Astrocyte of the spinal cord (primary cell): ENCODE measurements around the gene PRIM2.
A peak's percentile ranks its signal among the peaks of the same experiment; 100 is the strongest.
"Not testable (repeated sequence)": the region's sequence is repeated elsewhere in the genome, so short reads cannot be mapped to it uniquely, and the experiment has no call there.

Source experiments
- DNase-seq: peaks from one replicate; pipeline ENCODE4 v3.0.0; 2011; ENCODE audit warnings: low read depth, low spot score
- H3K4me3 ChIP-seq: 2 replicates; pipeline ENCODE4 v1.5.1; 2011; ENCODE audit warnings: low read depth, mild to moderate bottlenecking, low read length, moderate library complexity
- in situ Hi-C: cut with HindIII; loops from 2 replicates; pipeline ENCODE4 v1.10.0; 2017; ENCODE audit warnings: low sequenced_read_pairs
- TF ChIP-seq, protein P1 (sequence below): IDR thresholded peaks from 2 replicates; pipeline ENCODE4 v1.5.1; 2012; ENCODE audit warnings: low read depth, mild to moderate bottlenecking, low read length, inconsistent platforms

PRIM2 gene

DNA sequence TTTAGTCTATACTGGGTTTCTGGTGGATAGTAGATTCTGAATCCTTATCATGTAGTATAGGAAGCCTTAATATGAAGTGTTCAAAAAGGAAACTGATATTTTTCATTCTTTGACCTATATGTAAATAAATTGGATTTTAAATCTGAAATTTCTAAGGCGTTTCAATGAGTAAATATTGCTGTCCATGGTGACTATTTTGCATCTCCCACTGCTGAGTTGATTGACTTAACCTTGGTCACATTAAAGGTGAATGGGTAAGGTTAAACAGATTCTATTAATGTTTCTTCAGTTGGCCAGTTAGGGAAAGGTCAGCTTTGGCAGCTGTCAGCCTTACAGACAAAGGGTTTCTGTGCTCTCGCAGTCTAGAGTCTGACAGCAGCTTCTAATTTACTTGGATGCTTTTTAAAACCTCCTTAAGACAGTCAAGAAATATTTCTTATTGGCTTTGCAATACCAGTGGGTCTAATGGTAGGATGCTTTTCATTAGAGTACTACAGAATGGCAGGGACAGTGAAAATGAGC, 24.8 kb downstream of the PRIM2 start:
- TF ChIP-seq, protein P1, sequence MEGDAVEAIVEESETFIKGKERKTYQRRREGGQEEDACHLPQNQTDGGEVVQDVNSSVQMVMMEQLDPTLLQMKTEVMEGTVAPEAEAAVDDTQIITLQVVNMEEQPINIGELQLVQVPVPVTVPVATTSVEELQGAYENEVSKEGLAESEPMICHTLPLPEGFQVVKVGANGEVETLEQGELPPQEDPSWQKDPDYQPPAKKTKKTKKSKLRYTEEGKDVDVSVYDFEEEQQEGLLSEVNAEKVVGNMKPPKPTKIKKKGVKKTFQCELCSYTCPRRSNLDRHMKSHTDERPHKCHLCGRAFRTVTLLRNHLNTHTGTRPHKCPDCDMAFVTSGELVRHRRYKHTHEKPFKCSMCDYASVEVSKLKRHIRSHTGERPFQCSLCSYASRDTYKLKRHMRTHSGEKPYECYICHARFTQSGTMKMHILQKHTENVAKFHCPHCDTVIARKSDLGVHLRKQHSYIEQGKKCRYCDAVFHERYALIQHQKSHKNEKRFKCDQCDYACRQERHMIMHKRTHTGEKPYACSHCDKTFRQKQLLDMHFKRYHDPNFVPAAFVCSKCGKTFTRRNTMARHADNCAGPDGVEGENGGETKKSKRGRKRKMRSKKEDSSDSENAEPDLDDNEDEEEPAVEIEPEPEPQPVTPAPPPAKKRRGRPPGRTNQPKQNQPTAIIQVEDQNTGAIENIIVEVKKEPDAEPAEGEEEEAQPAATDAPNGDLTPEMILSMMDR, result no peak
- no peak for DNase-seq
- in situ Hi-C loops, result no loop called here
- no peak overlapping the region for H3K4me3 ChIP-seq

DNA sequence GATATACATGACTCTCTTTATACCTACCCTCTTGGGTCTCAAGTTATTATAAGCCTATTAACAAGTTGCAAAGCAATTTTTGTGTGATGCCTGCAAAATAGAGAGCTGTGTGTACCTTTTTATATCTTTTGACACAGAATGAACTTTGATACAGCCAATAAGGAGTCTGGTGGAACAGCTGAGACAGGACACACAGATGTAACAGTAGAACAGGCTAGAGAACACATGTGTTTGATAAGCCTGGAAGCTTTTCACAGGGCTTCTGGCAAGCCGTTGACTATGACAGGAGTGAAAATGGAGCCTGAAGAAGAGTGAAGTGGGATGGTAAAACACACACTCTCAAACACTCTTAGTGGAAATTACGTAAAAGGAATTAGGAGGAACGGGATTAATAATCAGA, 25.9 kb downstream of the PRIM2 start:
- DNase-seq, in situ Hi-C loops, H3K4me3 ChIP-seq: not testable (repeated sequence)

DNA sequence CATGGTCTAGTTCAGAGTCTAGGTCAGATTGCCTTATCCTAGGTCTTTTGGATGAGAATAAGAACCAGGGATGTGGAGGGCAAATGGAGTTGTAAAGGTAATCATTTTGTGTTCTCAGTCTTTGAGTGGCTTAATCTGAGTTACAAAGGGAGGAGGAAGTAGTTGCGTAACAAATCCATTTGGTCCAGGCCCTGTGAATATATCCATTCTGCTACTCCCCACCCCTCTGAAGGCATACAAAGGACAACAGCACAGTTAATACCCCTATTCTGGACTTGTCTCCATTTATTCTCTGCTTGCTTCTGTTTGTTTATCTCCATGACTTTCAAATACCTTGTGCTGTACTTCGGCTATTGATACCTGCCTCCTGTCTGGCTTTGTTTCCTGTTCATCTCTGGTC, 29.3 kb downstream of the PRIM2 start:
- in situ Hi-C loops, H3K4me3 ChIP-seq, DNase-seq: not testable (repeated sequence)

DNA sequence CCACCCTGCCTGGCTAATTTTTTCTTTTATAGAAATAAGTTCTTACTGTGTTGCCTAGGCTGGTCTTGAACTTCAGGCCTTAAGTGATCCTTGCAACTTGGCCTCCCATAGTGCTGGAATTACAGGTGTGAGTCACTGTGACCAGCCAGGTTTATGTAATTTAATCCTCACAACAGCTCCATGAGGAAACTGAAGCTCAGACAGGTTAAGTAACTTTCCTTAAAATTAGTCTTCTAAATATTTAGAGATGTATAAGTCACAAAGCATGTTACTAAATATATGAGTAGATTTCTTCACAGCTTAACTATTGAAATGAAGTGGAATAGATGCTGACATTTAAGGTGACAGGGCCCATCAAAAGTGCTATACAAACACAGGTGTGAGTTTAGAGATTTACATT, 30.2 kb downstream of the PRIM2 start:
- DNase-seq, H3K4me3 ChIP-seq, in situ Hi-C loops: not testable (repeated sequence)

DNA sequence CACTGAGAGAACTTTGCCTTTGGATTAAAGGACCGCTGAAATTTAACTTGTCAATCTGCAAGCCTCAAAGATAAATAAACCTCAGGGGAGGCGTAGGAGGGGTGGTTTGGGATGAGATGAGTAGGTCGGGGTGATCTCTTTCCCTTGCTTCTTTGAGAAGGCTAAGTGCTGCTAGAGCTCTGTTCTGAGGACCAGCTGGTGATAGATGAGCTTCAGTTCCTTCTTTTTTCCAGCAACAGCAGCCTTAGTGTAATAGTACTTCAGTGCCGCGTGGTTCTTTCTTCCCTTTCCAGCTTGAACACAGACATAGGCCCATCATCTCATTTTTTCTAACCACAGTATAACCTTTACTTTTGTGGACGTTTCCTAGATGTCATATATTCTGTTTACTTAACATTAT, 33.0 kb downstream of the PRIM2 start:
- DNase-seq, H3K4me3 ChIP-seq, in situ Hi-C loops: not testable (repeated sequence)

DNA sequence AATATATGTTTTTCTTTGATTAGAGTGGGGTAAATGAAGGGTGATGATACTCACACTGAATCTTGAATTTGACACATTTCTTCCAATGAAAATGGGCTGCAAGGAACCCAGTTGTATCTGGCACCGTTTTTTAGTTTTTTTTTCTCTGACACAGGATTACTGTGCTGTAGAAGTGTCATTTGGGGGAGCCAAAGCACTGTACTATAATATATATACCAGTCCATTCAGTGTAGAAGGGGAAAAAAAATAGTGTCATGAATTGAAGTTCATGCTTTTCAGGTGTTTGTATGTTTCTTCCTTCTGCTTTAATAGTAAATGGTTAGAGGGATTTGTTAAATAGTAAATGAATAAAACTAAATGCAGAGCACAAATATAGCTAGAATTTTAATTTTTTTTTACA, 35.2 kb downstream of the PRIM2 start:
- H3K4me3 ChIP-seq, DNase-seq, in situ Hi-C loops: not testable (repeated sequence)
- TF ChIP-seq, protein P1, result peak; percentile 15

DNA sequence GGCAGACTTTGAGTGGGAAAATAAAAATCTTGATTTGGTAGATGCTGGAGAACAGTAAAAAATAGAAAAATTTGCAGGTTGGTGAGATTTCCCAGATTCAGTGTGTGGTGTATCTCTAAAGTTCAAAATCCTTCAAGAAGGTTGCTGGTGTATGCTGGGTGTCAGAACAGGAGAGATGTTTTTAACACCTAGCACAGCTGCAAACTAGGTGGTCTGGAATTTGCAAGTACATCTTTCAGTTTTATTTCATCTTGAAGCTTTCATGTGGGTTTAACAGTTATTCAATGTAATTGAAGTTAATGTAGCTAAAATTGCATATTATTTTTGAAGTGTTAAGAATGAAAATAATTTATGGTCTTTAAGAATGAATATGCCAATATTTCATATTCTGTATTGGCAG, 40.9 kb downstream of the PRIM2 start:
- DNase-seq, in situ Hi-C loops, H3K4me3 ChIP-seq: not testable (repeated sequence)

DNA sequence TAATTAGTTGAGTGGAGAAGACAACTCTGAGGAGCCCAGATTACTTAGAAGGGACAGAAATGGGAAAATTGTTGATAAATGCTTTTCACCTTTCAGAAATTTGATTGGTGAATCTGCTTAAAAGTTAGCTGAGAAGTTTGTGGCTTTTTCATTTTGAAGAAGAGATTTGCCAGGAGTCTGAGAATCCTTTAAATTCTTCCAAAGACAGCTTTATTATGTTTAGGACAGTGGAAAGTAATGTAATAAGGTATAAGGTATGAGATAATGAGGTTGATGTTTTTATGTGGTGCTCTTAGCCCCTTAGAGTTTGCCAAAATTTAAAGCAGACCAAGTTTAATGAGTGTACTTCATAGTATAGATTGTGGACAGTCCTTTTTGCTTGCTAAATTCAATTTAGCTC, 42.3 kb downstream of the PRIM2 start:
- in situ Hi-C loops, DNase-seq, H3K4me3 ChIP-seq: not testable (repeated sequence)

DNA sequence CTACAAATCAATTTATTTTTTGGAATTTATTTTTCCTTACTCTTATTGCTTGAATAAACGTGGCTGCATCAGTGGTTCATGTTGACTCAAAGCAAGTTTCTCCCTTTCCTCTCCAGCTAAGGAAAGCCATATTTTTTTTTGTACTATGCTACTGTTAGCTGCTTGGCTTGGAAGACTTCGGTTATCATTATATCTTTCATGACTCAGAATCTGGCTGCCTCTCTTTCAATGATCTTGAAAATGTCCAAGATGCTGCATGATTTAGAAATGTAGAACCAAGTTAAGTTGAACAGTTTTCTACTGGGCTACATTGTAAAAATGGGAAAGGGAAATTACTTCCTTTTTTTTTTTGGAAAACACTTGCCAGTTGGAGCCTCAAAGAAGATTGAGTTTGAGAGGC, 44.9 kb downstream of the PRIM2 start:
- H3K4me3 ChIP-seq, in situ Hi-C loops: not testable (repeated sequence)
- DNase-seq, result peak; percentile 17

DNA sequence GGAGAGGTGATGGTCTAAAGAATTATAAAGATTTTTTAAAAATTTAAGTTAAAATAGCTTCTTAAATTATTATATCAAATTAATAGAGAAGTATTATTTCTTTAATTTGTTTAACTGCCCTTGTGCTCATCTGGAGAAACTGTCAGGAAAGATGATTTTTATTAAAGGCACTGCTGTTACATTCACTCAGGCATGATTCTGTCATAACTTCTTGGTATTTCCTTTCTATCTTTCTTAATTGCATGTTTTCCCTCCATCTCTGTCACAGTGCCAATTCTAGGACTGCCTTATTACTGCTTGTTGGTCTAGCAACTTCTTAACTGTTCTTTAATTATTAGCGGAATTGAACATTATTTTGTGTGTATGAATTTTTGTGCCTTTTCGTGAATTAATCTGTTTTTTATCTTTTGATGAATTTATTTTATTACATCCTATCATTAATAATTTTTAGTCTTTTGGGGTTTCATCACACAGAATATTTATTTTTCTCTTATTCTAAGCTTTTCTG, 47.7 kb downstream of the PRIM2 start:
- in situ Hi-C loops, DNase-seq, H3K4me3 ChIP-seq: not testable (repeated sequence)

DNA sequence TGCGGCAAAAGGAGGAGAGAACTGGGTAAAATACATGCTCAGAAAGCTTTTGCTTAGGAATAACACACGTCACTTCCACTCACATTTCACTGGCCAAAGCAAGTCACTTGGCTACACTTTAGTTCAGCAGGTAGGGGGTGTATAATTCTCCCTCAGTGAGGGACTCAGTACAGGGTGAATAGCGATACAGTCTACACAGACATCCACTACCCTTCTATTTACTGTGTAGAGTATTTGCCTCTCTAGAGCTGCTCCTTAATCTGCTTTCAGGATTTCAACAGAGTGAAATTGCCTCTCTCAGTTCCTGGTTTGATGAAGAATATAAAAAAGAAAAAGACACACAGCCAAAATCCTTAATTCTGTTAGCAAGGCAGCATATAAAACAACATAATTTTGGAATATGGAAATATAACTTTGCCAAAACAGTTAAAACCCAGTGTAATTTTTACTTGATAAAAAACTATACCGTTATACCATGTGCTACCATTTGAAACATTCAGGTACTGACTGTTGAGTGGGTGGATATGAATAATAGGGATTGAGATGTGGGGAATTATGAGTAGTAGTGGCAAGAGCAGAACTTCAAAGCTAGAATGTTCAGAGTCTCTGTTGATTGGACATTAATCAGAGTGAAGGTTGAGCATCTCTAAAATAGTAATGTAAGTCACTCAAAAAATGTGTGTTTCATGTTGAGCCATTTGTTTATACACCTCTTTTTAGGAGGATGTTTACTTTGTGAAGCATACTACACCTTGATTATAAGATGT, 51.7 kb downstream of the PRIM2 start:
- DNase-seq, in situ Hi-C loops: not testable (repeated sequence)

DNA sequence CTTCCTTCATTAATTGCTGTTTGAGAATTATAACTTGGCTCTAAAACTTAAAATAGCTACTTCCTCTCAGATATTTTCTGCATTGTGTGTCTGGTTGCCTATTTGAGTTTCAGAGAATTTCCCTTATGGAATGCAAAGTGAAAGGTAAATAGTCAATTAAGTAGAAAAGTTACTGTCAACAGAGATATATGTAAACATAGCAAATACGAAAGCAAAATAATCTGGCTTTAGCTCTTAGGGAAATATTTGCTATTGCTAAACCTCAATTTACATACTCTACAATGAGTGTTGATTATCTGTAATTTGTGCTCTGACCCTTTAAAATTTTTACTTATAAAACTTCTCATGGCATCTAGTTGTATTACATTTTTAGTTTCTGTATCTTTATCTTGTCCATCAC, 54.3 kb downstream of the PRIM2 start:
- DNase-seq, H3K4me3 ChIP-seq, in situ Hi-C loops: not testable (repeated sequence)

More for the DNA sequence above, 51.7 kb downstream of the PRIM2 start:
- H3K4me3 ChIP-seq, result not testable (repeated sequence)

DNA sequence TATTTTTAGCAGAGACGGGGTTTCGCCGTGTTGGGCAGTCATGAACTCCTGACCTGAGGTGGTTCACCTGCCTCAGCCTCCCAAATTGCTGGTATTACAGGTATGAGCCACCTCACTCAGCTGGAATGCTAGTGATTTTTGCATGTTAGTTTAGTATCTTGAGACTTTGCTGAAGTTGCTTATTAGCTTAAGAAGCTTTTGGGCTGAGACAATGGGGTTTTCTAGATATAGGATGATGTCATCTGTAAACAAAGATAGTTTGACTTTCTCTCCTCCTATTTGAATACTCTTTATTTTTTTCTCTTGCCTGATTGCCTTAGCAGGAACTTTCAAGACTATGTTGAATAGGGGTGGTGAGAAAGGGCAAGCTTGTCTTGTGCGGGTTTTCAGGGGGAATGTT, 57.3 kb downstream of the PRIM2 start:
- DNase-seq, in situ Hi-C loops, H3K4me3 ChIP-seq: not testable (repeated sequence)

DNA sequence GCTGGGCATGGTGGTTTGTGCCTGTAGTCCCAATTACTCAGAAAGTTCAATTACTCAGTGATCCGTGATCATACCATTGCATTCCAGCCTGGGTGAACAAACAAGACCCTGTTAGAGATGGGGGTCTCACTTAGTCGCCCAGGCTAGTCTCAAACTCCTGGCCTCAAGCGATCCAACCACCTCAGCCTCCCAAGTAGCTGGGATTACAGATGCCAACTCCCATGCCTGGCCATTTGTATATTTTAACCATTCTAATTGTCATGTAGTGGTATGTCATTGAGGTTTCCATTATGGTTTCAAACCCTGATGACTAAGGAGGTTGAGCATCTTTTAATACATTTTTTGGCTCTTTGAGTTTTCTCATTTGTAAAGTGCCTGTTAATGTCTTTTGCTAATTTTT, 58.7 kb downstream of the PRIM2 start:
- H3K4me3 ChIP-seq, in situ Hi-C loops: not testable (repeated sequence)
- peak; percentile 10 for DNase-seq

DNA sequence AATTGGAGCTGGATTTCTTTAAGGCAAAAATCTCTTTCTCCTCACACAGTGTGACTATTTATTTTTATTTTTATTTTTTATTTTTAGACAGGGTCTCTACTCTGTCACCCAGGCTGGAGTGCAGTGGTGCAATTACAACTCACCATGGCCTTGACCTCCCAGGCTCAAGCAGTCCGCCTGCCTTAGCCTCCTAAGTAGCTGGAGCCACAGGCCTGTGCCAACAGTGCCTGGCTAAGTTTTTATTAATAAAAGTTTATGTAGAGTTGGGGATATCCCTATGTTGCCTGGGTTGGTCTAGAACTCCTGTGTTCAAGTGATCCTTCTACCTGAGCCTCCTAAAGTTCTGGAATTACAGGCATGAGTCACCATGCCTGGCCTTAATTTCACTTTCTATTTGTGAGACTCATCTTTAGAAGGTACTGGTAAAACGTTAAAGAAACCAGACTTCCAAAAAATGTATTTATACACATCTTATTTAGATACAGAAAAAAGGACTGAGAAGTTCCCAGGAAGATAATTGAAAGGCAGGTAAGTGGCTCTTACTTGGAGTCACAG, 71.7 kb downstream of the PRIM2 start:
- H3K4me3 ChIP-seq, in situ Hi-C loops, DNase-seq: not testable (repeated sequence)
